GM12874 (cell line): ENCODE results near the gene PAX6.

Experiments used
- TF ChIP-seq, protein P1 (sequence below): IDR thresholded peaks from 2 replicates; pipeline ENCODE4 v1.5.1; 2011; ENCODE audit warnings: low read depth, mild to moderate bottlenecking, control low read depth, low read length, moderate library complexity; ENCODE audit not compliant: insufficient read depth

Gene PAX6

DNA sequence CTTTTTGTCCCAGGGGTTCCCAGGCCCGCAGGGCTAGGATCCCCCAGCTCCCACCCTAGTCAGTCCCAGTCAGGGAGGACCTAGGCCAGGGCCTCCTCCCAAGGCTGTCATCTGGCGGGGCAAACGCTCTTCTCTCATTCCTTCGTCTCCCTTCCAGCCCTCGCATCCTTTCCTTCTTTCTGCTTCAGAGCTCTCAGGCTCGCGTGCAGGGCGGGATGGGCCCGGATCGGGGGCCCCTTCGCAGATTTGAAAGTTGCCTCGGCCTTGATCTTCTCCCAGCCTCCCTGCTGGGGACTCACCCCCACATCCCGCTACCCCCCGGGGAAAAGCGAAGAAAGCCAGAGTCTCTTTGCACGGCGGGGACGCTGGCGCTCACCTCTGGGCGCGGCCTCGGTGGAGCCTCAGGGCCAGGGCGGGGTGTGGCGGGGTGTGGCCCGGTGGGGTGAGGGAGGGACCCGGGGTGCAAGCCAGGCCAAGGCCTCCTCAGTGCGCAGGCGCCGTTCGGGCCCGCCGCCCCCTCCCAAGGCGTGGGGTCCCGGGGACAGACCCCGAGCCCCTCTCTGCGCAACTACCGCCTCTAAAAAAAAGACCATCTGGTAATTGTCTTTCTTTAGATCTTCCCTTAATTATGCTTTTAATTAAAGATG, 14.8 kb upstream of the PAX6 start:
- TF ChIP-seq, protein P1, sequence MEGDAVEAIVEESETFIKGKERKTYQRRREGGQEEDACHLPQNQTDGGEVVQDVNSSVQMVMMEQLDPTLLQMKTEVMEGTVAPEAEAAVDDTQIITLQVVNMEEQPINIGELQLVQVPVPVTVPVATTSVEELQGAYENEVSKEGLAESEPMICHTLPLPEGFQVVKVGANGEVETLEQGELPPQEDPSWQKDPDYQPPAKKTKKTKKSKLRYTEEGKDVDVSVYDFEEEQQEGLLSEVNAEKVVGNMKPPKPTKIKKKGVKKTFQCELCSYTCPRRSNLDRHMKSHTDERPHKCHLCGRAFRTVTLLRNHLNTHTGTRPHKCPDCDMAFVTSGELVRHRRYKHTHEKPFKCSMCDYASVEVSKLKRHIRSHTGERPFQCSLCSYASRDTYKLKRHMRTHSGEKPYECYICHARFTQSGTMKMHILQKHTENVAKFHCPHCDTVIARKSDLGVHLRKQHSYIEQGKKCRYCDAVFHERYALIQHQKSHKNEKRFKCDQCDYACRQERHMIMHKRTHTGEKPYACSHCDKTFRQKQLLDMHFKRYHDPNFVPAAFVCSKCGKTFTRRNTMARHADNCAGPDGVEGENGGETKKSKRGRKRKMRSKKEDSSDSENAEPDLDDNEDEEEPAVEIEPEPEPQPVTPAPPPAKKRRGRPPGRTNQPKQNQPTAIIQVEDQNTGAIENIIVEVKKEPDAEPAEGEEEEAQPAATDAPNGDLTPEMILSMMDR: no peak

DNA sequence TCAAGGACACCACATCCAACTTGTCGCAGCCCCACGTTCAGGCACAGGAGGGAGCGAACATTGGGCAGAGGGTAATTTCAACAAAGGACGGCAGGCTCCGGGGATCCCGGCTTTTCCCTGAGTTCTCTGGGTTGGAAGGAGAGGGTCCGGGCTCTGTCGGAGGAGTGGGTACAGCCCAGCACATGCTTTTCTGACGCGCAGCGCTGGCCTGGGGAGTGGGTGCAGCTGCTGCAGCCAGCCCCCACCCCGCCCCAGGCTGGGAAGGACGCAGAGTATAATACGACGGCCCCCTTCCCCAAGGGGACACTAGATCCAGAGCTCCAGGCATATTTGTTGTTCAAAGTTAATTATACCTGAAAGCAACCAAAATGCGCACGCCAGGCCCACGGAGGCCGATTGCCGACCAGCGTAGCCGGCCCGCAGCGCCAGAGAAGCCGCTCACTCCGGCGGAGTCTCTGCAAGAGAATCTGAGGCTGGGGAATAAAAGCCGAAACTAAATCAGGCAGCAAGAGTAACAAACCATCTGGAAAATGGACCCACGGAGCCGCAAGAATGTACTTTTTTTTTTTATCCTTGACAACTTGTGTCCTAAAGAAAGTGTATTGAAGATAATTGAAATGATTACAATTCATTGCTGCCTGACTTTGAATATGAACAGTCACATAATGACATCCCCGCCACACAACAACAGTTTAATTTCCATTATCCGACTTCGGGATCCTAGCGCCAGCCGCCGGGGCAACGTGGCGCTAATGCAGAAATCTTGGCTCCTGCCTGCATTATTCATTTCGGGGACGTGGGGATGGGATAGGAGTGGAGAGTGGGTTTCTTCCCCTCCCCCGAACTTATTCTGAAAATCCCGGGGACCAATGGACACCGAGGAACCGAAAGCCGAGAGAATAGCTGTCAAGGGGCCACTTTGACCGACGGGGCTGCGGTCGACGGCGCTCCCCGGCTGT, 14.0 kb upstream of the PAX6 start:
- TF ChIP-seq, protein P1: no peak

DNA sequence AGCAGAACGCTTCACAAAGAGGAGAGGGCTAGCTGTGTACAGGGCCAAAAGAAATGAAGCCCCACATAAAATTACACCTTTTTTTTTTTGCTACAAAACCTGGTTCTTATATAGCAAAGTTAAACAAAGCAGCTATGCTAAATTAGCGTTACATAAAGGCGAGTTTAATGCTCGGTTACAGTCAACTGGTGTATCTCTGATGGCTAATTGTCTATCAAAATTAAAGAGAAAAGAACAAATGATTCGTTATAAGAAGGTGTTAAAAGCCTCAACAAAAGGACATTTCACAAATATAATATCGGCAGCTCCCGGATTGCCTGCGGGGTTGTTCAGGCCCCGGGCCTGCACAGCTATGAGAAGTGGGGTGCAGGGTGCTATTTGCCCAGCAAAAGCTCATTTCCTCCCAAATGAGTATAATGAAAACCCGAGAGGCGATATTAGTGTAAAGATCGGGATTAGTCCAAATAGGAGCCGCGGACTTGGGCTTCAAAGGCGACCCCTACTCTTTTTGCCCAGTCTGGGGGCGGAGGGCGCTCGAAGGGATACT, 13.3 kb upstream of the PAX6 start:
- TF ChIP-seq, protein P1: no peak

GRCh38 chr11:31823644-31824331, 12.7 kb upstream of the PAX6 start:
- TF ChIP-seq, protein P1: no peak

DNA sequence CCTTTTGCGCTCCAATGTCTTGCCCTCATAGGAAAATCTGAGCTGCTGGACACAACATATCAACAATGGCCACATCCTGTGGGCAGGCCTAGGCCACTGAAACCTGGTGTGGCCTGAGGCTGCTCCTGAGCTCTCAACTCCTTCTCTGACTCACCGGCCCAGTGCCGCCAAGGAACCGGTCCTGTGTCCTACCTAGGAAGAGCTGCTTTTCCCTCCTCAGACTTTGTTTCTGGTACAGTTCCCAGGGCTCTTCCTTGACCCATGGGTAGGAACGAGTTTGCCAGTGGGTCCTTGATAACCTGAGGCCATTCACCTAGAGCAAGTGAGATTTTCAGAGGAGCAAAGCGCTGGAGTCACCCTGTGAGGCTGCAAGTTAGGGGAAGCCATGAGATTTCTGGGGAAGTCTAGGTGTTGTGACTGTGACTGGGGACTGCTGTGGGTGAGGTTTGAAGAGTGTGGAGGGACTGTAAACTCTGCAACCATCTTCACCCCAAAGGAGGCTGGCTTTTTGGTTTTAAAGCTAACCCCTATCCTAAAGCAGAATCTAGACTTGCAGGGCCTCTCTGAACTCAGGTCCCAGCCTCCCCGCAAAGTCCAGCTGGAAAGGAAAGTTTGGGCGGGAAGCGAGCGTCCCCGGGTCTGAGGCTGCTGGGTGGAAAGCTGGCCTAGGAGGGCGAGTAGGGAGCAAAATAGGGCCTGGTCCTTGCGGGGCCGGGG, 12.0 kb upstream of the PAX6 start:
- TF ChIP-seq, protein P1: no peak

DNA sequence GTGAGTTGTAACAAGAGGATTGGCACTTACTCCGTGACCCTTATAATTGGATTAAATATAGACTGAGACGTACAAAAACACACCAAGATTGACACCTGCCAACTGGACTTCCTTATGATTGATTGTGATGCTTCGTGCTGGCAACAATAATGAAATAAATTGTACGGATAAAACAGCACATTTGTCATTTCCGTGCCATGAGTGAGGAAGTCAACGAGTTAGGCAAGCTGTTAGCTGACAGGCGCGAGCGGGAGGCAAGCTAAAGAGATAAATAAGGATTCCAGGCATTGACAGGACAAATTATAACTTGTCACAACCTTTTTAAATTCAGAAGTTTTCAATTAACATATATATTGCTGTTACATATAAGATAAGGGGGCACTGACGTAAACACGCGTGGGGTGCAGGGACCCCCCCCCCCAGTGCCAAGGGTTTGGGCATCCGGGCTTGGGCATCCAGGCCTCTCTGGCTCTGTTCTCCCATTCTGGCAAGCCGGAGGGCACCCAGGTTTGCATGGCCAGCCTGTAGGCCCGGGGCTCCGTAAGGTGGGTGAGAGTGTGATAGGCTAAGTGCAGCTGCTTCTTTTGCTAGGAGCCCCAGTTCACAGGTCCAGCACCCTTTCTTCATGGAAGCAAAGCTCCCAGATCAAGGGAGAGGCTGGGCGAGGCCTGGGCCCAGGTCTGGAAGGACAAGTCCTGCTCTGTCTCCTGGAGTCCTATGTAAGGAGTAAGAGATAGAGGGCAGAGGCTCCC, 11.2 kb upstream of the PAX6 start:
- TF ChIP-seq, protein P1: no peak
